Ovary (tissue), 3 donors: Measurements from ENCODE around the gene OPCML.

Source experiments
- EP300 ChIP-seq: sonication (generic); formaldehyde crosslinking; IDR thresholded peaks from one replicate; pipeline ENCODE4 v1.6.1; 2017; ENCODE audit warnings: antibody characterized with exemption
- POLR2A ChIP-seq: fragments of 450-650 bp; IDR thresholded peaks from one replicate; pipeline ENCODE4 v1.6.1; 2017; ENCODE audit warnings: antibody characterized with exemption, mild to moderate bottlenecking, moderate library complexity
- TF ChIP-seq, protein P1 (sequence below), 3 donors: fragments of 450-650 bp in 2 of 3; fragments of 200-600 bp in 1 of 3; IDR thresholded peaks; one replicate each; pipeline versions ENCODE4 v1.5.1 to v1.8.0; 2016 to 2022; ENCODE audit warnings: antibody characterized with exemption in 3 of 3, mild to moderate bottlenecking in 1 of 3
- donor health status: DM: no; HTN: no; CAD: no.

DNA sequence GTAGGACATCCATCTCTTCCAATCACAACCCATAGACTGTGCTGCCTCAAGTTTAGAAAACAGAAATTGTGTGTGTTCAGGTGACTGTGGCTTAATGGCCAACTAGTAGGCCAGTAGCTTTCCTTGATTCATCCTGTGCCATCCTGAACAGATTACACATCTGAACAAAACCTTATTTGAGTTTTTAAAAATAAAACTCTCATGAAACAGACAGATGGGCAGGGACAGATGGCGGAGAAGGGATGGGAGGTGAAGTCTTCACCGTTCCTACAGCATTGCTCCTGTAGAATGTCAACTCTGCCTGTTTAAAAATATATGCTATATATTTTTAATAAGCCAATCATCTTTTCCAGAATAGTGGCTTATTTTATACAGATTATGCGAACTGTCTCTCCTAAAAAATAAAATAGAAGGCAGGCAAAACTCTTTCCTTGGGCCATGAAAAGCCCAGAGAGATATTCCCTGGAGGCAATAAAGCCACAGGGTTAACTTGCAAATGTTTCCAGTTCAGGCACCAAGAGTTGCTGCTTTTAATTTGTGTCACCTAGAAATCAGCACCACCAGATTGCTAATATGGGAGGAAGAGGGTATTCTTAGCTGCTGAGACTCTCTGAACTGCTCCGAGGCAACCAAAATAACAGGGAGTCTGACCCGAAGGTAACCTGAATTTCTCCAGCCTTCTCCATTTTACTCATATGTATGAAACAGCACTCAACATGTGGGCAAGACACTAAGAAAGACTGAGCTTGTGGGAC, 861.2 kb downstream of the OPCML start:
- TF ChIP-seq POLR2A (no peak), EP300 (no peak)
- TF ChIP-seq, protein P1, sequence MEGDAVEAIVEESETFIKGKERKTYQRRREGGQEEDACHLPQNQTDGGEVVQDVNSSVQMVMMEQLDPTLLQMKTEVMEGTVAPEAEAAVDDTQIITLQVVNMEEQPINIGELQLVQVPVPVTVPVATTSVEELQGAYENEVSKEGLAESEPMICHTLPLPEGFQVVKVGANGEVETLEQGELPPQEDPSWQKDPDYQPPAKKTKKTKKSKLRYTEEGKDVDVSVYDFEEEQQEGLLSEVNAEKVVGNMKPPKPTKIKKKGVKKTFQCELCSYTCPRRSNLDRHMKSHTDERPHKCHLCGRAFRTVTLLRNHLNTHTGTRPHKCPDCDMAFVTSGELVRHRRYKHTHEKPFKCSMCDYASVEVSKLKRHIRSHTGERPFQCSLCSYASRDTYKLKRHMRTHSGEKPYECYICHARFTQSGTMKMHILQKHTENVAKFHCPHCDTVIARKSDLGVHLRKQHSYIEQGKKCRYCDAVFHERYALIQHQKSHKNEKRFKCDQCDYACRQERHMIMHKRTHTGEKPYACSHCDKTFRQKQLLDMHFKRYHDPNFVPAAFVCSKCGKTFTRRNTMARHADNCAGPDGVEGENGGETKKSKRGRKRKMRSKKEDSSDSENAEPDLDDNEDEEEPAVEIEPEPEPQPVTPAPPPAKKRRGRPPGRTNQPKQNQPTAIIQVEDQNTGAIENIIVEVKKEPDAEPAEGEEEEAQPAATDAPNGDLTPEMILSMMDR (IDR thresholded peaks at IDR 0.05) = no peak
